HEK293 (cell line): ENCODE measurements around the gene SRPRB.
A peak's percentile ranks its signal among the peaks of the same experiment; 100 is the strongest.

Experiments used
- GLI4 ChIP-seq: fragments of 450-650 bp; formaldehyde crosslinking; IDR thresholded peaks from 2 replicates; pipeline ENCODE4 v1.5.1; 2016; ENCODE audit warnings: missing biosample characterization, missing genetic modification characterization
- KLF10 ChIP-seq: fragments of 450-650 bp; IDR thresholded peaks from 2 replicates; pipeline ENCODE4 v1.5.1; 2018; ENCODE audit warnings: missing biosample characterization, mild to moderate bottlenecking, missing genetic modification characterization
- PRDM6 ChIP-seq: fragments of 450-650 bp; formaldehyde crosslinking; IDR thresholded peaks from 2 replicates; pipeline ENCODE4 v1.5.1; 2017; ENCODE audit warnings: missing biosample characterization, missing genetic modification characterization
- YY1 ChIP-seq: fragments of 450-650 bp; formaldehyde crosslinking; IDR thresholded peaks from 2 replicates; pipeline ENCODE4 v1.5.1; 2018; ENCODE audit warnings: missing biosample characterization, missing genetic modification characterization
- ZBTB6 ChIP-seq: fragments of 450-650 bp; formaldehyde crosslinking; IDR thresholded peaks from 2 replicates; pipeline ENCODE4 v1.5.1; 2017; ENCODE audit warnings: missing biosample characterization, missing genetic modification characterization
- ZBTB7A ChIP-seq: fragments of 450-650 bp; formaldehyde crosslinking; IDR thresholded peaks from 2 replicates; pipeline ENCODE4 v1.5.1; 2016; ENCODE audit warnings: low read depth, missing biosample characterization, missing genetic modification characterization
- ZFHX2 ChIP-seq: fragments of 450-650 bp; formaldehyde crosslinking; conservative IDR thresholded peaks from 2 replicates; pipeline ENCODE4 v1.5.1; 2016; ENCODE audit warnings: missing biosample characterization, missing genetic modification characterization
- ZFP41 ChIP-seq: fragments of 450-650 bp; formaldehyde crosslinking; IDR thresholded peaks from 2 replicates; pipeline ENCODE4 v1.5.1; 2016; ENCODE audit warnings: missing biosample characterization, missing genetic modification characterization, borderline replicate concordance
- ZNF18 ChIP-seq: fragments of 450-650 bp; formaldehyde crosslinking; IDR thresholded peaks from 2 replicates; pipeline ENCODE4 v1.5.1; 2016; ENCODE audit warnings: missing biosample characterization, missing genetic modification characterization
- ZNF19 ChIP-seq: fragments of 450-650 bp; formaldehyde crosslinking; IDR thresholded peaks from 2 replicates; pipeline ENCODE4; 2016; ENCODE audit warnings: missing biosample characterization, missing genetic modification characterization, low read depth
- ZNF24 ChIP-seq: fragments of 450-650 bp; formaldehyde crosslinking; IDR thresholded peaks from 2 replicates; pipeline ENCODE4 v1.5.1; 2016; ENCODE audit warnings: missing biosample characterization, missing genetic modification characterization
- ZNF248 ChIP-seq: fragments of 450-650 bp; formaldehyde crosslinking; IDR thresholded peaks from 2 replicates; pipeline ENCODE4 v1.5.1; 2017; ENCODE audit warnings: missing biosample characterization, missing genetic modification characterization
- ZNF274 ChIP-seq, 2 experiments: fragments of 200-500 bp in 1 of 2; fragments of 450-650 bp in 1 of 2; sonication (Bioruptor generic) in 1 of 2; formaldehyde crosslinking in 1 of 2; IDR thresholded peaks; 2 replicates each; pipeline versions ENCODE4 v1.5.1 to v1.6.1; 2014 to 2016; ENCODE audit warnings: borderline replicate concordance in 1 of 2, inconsistent platforms in 1 of 2, low read length in 1 of 2, missing biosample characterization in 1 of 2, missing genetic modification characterization in 1 of 2
- ZNF341 ChIP-seq: fragments of 450-650 bp; formaldehyde crosslinking; IDR thresholded peaks from 2 replicates; pipeline ENCODE4; 2016; ENCODE audit warnings: low read depth, missing biosample characterization, missing genetic modification characterization
- ZNF391 ChIP-seq: fragments of 450-650 bp; formaldehyde crosslinking; IDR thresholded peaks from 2 replicates; pipeline ENCODE4 v1.5.1; 2016; ENCODE audit warnings: low read depth, missing biosample characterization, missing genetic modification characterization, borderline replicate concordance
- ZNF394 ChIP-seq: fragments of 450-650 bp; formaldehyde crosslinking; IDR thresholded peaks from 2 replicates; pipeline ENCODE4 v1.5.1; 2016; ENCODE audit warnings: missing biosample characterization, missing genetic modification characterization, mild to moderate bottlenecking, moderate library complexity, borderline replicate concordance
- ZNF530 ChIP-seq: fragments of 450-650 bp; formaldehyde crosslinking; IDR thresholded peaks from 2 replicates; pipeline ENCODE4 v1.5.1; 2016; ENCODE audit warnings: low read depth, missing biosample characterization, missing genetic modification characterization
- ZNF580 ChIP-seq: fragments of 450-650 bp; formaldehyde crosslinking; IDR thresholded peaks from 2 replicates; pipeline ENCODE4 v1.5.1; 2016; ENCODE audit warnings: missing biosample characterization, missing genetic modification characterization
- ZNF658 ChIP-seq: fragments of 450-650 bp; formaldehyde crosslinking; IDR thresholded peaks from 2 replicates; pipeline ENCODE4; 2016; ENCODE audit warnings: missing biosample characterization, missing genetic modification characterization
- ZSCAN30 ChIP-seq: fragments of 450-650 bp; IDR thresholded peaks from 2 replicates; pipeline ENCODE4 v1.5.1; 2018; ENCODE audit warnings: missing biosample characterization, mild to moderate bottlenecking, missing genetic modification characterization, moderate library complexity
- TF ChIP-seq, protein P1 (sequence below): fragments of 450-650 bp; formaldehyde crosslinking; IDR thresholded peaks from 2 replicates; pipeline ENCODE4 v1.5.1; 2016; ENCODE audit warnings: missing biosample characterization, missing genetic modification characterization
- TF ChIP-seq, protein P2 (sequence below): fragments of 450-650 bp; formaldehyde crosslinking; IDR thresholded peaks from 2 replicates; pipeline ENCODE4 v1.5.1; 2016; ENCODE audit warnings: missing biosample characterization, missing genetic modification characterization
- TF ChIP-seq, protein P3 (sequence below): fragments of 450-650 bp; formaldehyde crosslinking; conservative IDR thresholded peaks from 2 replicates; pipeline ENCODE4 v1.5.1; 2016; ENCODE audit warnings: low read depth, missing biosample characterization, missing genetic modification characterization

The SRPRB gene

DNA sequence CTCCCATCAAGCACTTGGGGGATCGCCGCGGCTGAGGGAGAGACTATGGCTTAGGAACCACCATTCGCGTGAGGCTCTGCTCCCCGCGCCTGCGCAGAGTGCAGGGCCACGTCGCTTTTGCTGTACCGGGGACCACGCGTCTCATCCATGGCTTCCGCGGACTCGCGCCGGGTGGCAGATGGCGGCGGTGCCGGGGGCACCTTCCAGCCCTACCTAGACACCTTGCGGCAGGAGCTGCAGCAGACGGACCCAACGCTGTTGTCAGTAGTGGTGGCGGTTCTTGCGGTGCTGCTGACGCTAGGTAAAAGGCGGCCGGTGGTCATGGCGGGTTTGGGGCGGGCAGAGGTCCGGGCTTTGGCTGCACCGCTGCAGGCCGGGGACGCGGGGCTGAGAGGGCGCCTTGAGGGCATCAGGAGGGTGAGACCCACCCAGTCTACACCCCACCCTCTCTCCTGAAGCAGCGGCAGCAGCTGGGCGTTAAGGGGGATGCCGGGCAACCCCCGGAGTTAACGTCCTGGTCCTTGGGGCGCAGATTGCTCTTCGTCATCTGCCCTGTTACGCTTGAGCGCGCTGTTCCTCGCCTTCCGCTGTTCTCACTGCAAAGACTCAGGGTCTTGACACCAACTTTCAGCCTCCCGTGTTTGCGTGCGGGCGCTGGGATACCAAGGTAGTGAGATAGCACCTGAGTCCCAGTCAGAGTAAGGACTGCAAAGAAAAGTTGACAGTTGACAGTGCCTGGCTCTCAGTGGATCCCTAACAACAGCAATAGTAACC is at the start of gene SRPRB (continued):
- TF ChIP-seq ZNF19 (no peak), ZNF580 (tag by site-specific recombination) (no peak), ZNF248 (tag by site-specific recombination) (no peak), GLI4 (0 out of 2 replicates have a peak, but pooled peaks have one; percentile 17), ZNF658 (tag by site-specific recombination) (no peak), ZBTB6 (tag by site-specific recombination) (peak; percentile 38; the same call in 1 of the 2 replicates), ZNF394 (no peak), YY1 (tag by site-specific recombination) (peak; percentile 90), ZFHX2 (tag by site-specific recombination) (no peak), ZNF341 (tag by site-specific recombination) (peak; percentile 86), ZNF24 (no peak), ZNF530 (tag by site-specific recombination) (no peak), ZSCAN30 (tag by site-specific recombination) (no peak), ZNF391 (tag by site-specific recombination) (0 out of 2 replicates have a peak, but pooled peaks have one; percentile 55), PRDM6 (no peak), ZNF274 (IDR thresholded peaks at IDR 0.05; ENCODE audit: low read length) (no peak), ZNF274 (tag by site-specific recombination; IDR thresholded peaks at IDR 0.05; ENCODE audit: borderline replicate concordance) (no peak), ZFP41 (tag by site-specific recombination) (no peak), KLF10 (tag by site-specific recombination) (no peak), ZBTB7A (no peak), ZNF18 (no peak)
- TF ChIP-seq, protein P1, sequence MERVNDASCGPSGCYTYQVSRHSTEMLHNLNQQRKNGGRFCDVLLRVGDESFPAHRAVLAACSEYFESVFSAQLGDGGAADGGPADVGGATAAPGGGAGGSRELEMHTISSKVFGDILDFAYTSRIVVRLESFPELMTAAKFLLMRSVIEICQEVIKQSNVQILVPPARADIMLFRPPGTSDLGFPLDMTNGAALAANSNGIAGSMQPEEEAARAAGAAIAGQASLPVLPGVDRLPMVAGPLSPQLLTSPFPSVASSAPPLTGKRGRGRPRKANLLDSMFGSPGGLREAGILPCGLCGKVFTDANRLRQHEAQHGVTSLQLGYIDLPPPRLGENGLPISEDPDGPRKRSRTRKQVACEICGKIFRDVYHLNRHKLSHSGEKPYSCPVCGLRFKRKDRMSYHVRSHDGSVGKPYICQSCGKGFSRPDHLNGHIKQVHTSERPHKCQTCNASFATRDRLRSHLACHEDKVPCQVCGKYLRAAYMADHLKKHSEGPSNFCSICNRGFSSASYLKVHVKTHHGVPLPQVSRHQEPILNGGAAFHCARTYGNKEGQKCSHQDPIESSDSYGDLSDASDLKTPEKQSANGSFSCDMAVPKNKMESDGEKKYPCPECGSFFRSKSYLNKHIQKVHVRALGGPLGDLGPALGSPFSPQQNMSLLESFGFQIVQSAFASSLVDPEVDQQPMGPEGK (tag by site-specific recombination): peak; percentile 73
- TF ChIP-seq, protein P2, sequence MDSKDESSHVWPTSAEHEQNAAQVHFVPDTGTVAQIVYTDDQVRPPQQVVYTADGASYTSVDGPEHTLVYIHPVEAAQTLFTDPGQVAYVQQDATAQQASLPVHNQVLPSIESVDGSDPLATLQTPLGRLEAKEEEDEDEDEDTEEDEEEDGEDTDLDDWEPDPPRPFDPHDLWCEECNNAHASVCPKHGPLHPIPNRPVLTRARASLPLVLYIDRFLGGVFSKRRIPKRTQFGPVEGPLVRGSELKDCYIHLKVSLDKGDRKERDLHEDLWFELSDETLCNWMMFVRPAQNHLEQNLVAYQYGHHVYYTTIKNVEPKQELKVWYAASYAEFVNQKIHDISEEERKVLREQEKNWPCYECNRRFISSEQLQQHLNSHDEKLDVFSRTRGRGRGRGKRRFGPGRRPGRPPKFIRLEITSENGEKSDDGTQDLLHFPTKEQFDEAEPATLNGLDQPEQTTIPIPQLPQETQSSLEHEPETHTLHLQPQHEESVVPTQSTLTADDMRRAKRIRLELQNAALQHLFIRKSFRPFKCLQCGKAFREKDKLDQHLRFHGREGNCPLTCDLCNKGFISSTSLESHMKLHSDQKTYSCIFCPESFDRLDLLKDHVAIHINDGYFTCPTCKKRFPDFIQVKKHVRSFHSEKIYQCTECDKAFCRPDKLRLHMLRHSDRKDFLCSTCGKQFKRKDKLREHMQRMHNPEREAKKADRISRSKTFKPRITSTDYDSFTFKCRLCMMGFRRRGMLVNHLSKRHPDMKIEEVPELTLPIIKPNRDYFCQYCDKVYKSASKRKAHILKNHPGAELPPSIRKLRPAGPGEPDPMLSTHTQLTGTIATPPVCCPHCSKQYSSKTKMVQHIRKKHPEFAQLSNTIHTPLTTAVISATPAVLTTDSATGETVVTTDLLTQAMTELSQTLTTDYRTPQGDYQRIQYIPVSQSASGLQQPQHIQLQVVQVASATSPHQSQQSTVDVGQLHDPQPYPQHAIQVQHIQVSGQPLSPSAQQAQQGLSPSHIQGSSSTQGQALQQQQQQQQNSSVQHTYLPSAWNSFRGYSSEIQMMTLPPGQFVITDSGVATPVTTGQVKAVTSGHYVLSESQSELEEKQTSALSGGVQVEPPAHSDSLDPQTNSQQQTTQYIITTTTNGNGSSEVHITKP (tag by site-specific recombination): peak; percentile 51
- TF ChIP-seq, protein P3, sequence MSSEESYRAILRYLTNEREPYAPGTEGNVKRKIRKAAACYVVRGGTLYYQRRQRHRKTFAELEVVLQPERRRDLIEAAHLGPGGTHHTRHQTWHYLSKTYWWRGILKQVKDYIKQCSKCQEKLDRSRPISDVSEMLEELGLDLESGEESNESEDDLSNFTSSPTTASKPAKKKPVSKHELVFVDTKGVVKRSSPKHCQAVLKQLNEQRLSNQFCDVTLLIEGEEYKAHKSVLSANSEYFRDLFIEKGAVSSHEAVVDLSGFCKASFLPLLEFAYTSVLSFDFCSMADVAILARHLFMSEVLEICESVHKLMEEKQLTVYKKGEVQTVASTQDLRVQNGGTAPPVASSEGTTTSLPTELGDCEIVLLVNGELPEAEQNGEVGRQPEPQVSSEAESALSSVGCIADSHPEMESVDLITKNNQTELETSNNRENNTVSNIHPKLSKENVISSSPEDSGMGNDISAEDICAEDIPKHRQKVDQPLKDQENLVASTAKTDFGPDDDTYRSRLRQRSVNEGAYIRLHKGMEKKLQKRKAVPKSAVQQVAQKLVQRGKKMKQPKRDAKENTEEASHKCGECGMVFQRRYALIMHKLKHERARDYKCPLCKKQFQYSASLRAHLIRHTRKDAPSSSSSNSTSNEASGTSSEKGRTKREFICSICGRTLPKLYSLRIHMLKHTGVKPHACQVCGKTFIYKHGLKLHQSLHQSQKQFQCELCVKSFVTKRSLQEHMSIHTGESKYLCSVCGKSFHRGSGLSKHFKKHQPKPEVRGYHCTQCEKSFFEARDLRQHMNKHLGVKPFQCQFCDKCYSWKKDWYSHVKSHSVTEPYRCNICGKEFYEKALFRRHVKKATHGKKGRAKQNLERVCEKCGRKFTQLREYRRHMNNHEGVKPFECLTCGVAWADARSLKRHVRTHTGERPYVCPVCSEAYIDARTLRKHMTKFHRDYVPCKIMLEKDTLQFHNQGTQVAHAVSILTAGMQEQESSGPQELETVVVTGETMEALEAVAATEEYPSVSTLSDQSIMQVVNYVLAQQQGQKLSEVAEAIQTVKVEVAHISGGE (tag by site-specific recombination): no peak; the same call in 1 of the 2 replicates
